WERI-Rb-1 (cell line): Measurements from ENCODE around the gene DLST.

ENCODE experiments used
- DNase-seq: peaks from one replicate; pipeline ENCODE4 v3.0.0-alpha.2; 2020
- H3K27ac ChIP-seq: fragments of 250-450 bp; sonication (Bioruptor Pico); 2 replicates; pipeline ENCODE4 v1.5.1; 2020; ENCODE audit warnings: mild to moderate bottlenecking, moderate library complexity
- H3K27me3 ChIP-seq: fragments of 250-450 bp; sonication (Bioruptor Pico); 2 replicates; pipeline ENCODE4 v1.5.1; 2021; ENCODE audit warnings: mild to moderate bottlenecking, low read depth, moderate library complexity; ENCODE audit not compliant: insufficient read depth, severe bottlenecking
- H3K36me3 ChIP-seq: fragments of 250-450 bp; sonication (Bioruptor Pico); 2 replicates; pipeline ENCODE4 v1.5.1; 2020; ENCODE audit warnings: mild to moderate bottlenecking, moderate library complexity
- H3K4me3 ChIP-seq: 2 replicates; pipeline ENCODE4 v1.5.1; 2011; ENCODE audit warnings: low read depth, mild to moderate bottlenecking, control low read depth, low read length
- H3K9me3 ChIP-seq: fragments of 250-450 bp; sonication (Bioruptor Pico); 2 replicates; pipeline ENCODE4 v1.5.1; 2021; ENCODE audit warnings: mild to moderate bottlenecking, moderate library complexity; ENCODE audit not compliant: severe bottlenecking
- TF ChIP-seq, protein P1 (sequence below): IDR thresholded peaks from 2 replicates; pipeline ENCODE4 v1.5.1; 2011; ENCODE audit warnings: low read depth, mild to moderate bottlenecking, control low read depth, inconsistent platforms, low read length

The DLST gene

DNA sequence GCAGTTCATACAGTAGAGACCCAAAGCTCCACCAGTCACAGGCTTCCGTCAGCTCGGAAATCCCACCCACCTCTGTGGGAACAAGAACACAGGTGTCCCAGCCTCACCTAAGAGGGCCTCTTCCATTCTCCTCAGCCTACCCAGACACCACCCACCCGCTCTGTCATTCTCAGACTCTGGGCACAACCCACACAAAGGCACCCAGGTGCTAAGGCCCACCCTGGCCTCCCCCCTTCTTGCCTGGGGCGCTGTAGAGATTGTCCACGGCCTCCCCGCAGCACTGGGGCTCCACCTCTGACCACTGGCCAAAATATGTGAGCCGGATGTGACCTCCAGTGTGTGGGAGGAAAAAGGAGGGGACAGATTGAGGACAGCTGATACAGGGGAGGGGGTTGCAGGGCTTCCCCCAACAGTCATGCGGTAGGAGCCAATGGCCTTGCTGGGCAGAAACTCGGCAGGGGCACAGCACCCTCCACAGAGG, 27.2 kb downstream of the DLST start:
- TF ChIP-seq, protein P1, sequence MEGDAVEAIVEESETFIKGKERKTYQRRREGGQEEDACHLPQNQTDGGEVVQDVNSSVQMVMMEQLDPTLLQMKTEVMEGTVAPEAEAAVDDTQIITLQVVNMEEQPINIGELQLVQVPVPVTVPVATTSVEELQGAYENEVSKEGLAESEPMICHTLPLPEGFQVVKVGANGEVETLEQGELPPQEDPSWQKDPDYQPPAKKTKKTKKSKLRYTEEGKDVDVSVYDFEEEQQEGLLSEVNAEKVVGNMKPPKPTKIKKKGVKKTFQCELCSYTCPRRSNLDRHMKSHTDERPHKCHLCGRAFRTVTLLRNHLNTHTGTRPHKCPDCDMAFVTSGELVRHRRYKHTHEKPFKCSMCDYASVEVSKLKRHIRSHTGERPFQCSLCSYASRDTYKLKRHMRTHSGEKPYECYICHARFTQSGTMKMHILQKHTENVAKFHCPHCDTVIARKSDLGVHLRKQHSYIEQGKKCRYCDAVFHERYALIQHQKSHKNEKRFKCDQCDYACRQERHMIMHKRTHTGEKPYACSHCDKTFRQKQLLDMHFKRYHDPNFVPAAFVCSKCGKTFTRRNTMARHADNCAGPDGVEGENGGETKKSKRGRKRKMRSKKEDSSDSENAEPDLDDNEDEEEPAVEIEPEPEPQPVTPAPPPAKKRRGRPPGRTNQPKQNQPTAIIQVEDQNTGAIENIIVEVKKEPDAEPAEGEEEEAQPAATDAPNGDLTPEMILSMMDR: no peak

DNA sequence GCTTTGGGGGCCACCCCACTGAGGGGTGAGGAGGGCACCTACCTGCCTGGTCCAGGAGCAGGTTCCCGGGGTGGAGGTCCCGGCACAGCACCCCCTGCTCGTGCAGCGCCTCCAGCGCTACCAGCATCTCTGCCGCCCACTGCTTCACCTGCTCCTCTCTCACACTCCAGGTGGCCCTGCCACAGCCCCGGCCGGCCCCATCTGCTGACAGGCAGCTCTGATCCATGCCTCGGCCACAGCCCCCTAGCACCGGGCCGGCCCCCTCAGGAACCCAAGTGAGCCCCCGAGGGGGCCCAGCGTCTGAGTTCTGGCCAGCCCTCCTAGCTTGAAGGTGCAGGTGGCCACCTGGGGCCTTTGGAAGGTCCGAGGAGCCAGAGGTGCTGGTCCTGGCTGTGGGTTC, 27.8 kb downstream of the DLST start:
- Histone ChIP-seq H3K27ac (no peak overlapping the region), H3K27me3 (no peaks in the 10 kb centered on the region), H3K9me3 (no peaks in the 10 kb centered on the region), H3K36me3 (peaks cover 4% of the 10 kb centered on the region), H3K4me3 (no peak overlapping the region)
- no peak for DNase-seq
- TF ChIP-seq, protein P1: no peak

More for the DNA sequence above, 27.2 kb downstream of the DLST start:
- Histone ChIP-seq H3K4me3 (no peak overlapping the region), H3K36me3 (peaks cover 2% of the 10 kb centered on the region; the same call in 1 of the 2 replicates), H3K9me3 (no peaks in the 10 kb centered on the region), H3K27ac (no peak overlapping the region), H3K27me3 (no peaks in the 10 kb centered on the region)
- DNase-seq: no peak

DNA sequence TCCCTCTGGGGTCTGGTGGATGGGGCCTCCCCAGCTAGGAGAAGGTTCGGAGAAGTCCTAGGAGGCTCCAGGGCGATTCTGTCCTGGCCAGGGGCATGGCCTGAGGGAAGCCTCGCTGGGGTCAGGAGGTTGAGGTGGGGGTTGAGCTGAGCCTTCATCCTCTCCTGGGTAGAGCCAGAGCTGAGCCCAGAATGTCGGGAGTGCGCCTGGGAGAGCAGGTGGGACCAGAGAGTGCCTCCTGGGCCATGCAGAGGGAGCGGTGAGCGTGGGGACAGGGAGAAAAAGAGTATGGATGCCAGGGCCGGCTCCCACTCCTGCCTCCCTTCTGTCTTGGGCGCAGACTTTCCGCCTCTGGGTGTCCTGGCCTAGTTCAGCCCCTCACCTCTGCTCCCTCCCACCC, 28.2 kb downstream of the DLST start:
- TF ChIP-seq, protein P1: no peak
- Histone ChIP-seq H3K4me3 (no peak overlapping the region), H3K27me3 (no peaks in the 10 kb centered on the region), H3K36me3 (peaks cover 2% of the 10 kb centered on the region), H3K27ac (no peak overlapping the region), H3K9me3 (no peaks in the 10 kb centered on the region)
- no peak for DNase-seq

DNA sequence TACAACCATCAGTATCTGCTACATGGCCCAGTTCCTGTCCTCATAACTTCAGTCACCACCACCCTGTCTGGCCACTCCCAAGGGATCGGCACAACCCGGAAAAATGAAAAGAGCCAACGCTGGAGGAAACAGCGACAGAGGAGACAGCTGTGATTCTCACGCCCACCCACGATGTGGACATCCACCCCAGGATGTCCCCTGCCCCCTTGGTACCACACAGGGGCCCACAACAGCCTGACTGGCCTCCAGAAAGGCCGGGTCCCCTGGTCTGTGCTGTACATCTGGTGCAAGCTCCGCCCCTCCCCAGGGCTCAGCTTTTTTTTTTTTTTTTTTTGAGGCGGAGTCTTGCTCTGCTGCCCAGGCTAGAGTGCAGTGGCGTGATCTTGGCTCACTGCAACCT, 28.8 kb downstream of the DLST start:
- Histone ChIP-seq H3K36me3 (peaks cover 6% of the 10 kb centered on the region), H3K27ac (no peak overlapping the region), H3K9me3 (no peaks in the 10 kb centered on the region), H3K4me3 (no peak overlapping the region), H3K27me3 (no peaks in the 10 kb centered on the region)
- TF ChIP-seq, protein P1: no peak
- no peak for DNase-seq

DNA sequence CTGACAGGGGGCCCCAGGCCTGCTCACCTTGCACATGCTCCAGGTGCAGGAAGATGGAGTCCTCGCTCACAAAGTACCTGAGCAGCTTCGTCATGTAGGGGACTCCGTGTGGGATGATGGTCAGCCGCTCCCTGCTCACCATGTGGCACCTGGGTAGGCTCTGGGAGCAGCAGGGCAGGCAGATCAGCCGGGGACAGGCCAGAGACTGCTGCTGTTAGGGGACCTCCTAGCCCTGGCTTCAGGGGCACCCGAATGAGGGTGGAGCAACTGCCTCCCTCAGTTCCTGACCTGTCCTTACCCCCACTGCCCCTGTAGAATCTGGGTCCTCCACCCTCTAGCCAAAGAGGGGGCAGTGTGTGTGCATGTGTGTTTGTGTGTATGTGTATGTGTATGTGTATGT, 29.5 kb downstream of the DLST start:
- Histone ChIP-seq H3K36me3 (peaks cover 6% of the 10 kb centered on the region), H3K27ac (no peak overlapping the region), H3K4me3 (no peak overlapping the region), H3K9me3 (no peaks in the 10 kb centered on the region), H3K27me3 (no peaks in the 10 kb centered on the region)
- TF ChIP-seq, protein P1: no peak
- no peak for DNase-seq

DNA sequence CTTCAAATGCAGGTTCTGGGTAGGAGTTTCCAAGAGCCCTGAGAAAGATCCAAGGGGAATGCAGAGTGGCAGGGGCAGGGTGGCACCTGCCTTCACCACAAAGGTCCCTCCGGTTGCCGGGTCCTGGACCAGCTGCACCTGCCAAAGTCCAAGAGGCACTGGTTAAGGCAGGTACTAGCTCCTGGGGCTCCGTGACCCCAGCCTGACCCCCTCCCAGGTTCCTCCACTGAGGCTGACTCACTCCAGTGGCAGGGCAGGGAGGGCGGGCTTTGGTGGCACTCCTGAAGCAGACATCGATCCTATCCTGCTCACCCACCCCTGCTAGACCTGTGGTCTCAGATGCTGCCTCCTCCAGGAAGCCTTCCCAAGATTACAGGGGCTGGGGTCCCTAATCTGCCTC, 30.0 kb downstream of the DLST start:
- H3K4me3 ChIP-seq: no peak overlapping the region
- no peaks in the 10 kb centered on the region for H3K27me3 ChIP-seq
- no peak overlapping the region for H3K27ac ChIP-seq
- H3K36me3 ChIP-seq: peaks cover 6% of the 10 kb centered on the region
- DNase-seq: no peak
- H3K9me3 ChIP-seq: no peaks in the 10 kb centered on the region
- TF ChIP-seq, protein P1: no peak
